NCI-H226 (cell line): Measurements from ENCODE around the gene CTIF.
"Not testable (repeated sequence)": the region's sequence is repeated elsewhere in the genome, so short reads cannot be mapped to it uniquely, and the experiment has no call there.

Experiments
- DNase-seq: peaks from one replicate; pipeline ENCODE4 v3.0.0-alpha.2; 2015

Gene CTIF

DNA sequence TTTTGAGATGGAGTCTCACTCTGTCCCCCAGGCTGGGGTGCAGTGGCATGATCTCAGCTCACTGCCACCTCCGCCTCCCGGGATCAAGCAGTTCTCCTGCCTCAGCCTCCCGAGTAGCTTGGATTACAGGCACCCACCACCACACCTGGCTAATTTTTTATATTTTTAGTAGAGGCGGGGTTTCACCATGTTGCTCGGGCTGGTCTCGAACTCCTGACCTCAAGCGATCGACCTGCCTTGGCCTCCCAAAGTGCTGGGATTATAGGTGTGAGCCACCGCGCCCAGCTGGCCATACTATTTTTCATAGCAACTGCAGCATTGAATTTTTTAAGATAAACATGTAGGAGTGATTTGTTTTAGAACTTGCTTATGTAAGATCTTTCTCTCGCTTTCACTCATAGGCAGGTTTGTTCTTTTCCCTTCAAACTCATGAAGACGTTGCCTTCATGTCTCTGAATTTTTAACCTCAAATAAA lies 273.2 kb downstream of the CTIF start:
- DNase-seq, result not testable (repeated sequence)

DNA sequence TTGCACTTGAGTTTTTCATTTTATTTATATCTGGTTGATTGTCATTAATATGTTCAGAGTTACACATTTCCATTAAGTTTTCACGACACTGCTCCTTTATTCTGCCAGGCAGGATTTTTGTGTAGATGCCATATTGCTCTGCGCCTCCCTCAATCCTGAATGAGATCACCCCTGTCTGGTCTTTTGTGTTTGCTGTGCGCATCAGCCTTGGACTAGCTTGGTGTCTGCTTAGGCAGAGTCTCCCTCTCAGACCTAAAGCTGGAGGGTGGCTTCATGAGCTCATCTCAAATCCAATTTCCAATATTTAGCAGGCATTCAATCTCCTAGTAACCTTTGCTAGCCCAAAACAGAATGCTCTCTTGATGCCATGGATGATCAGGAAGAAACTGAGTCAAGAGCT lies 274.5 kb downstream of the CTIF start:
- no peak for DNase-seq

- DNase-seq, result no peak
Measured at GRCh38 chr18:48813833-48814489, 275.1 kb downstream of the CTIF start.

GRCh38 chr18:48814490-48815178 lies 275.8 kb downstream of the CTIF start:
- no peak for DNase-seq

DNA sequence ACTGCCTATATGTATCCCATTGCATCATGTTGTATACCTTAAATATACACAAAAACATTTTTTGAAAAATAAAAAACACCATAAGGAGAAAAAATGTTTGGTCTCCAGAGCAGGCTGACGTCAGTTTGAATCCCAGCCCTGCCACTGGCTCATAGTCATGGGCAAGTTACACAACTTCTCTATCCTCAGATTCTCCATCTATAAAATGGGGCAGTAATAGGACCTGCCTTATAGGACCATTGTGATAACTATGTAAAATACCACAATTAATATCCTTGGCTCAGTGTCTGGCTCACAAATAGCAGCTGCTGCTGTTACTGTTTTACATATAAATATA lies 276.3 kb downstream of the CTIF start:
- DNase-seq, result no peak

- DNase-seq, result no peak
Measured at GRCh38 chr18:48815581-48816324, 276.9 kb downstream of the CTIF start.

DNA sequence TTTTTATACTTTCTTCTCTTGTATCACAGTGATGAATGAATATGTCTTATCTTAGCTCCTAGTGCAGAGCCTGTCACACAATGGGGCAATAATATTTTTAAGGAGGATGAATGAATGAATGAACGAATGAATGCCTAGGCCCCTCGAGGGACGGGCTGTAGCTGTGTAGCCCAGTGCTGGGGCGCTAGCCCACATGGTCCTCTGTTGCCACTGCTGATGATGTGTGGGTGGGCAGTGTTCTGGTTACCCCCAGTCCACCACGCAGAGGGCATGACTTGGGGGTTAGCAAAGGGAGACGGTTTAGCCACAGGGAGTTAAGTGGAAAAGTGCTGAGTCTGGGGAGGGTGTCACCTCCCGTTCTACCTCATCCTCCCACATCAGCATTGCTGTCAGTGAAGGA lies 277.7 kb downstream of the CTIF start:
- DNase-seq, result no peak

DNA sequence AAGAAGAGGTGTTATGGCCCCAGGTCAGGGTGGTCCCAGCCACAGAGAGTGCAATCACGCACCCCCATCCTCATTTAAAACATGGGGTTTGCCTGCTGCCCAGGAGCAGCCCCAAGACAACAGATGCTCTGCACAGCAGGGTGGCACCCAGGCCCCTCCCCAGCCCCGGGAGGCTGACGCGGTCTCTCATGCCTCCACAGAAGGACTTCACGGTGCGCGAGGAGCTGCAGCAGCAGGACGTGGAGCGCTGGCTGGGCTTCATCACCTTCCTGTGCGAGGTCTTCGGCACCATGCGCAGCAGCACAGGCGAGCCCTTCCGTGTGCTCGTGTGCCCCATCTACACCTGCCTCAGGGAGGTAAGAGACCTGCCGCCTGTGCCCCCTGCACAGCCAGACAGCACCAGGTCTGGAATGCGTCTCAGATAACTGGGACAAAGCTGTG lies 278.2 kb downstream of the CTIF start:
- DNase-seq, result no peak

- no peak for DNase-seq
Measured at GRCh38 chr18:48818329-48819254, 279.8 kb downstream of the CTIF start.

DNA sequence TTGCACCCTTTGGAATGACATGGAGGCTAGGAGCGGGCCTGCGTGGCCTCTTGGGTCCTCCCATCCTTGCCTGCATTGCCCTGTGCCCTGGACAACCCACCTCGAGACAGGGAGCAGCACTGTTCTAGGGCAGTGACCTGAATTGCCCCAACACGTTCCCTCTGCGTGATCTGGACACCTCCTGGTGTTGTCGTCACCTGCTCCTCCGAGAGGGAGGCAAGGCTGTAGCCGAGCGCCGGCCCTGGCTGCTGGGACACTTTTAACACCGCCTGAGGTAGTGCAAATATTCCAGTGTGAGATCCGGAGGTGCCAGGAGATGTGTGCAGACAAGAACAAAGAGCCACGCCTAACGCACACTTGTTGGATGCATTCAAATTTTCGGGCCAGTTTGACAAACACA lies 280.4 kb downstream of the CTIF start:
- DNase-seq, result no peak

- no peak for DNase-seq
Measured at GRCh38 chr18:48819781-48820482, 281.1 kb downstream of the CTIF start.

DNA sequence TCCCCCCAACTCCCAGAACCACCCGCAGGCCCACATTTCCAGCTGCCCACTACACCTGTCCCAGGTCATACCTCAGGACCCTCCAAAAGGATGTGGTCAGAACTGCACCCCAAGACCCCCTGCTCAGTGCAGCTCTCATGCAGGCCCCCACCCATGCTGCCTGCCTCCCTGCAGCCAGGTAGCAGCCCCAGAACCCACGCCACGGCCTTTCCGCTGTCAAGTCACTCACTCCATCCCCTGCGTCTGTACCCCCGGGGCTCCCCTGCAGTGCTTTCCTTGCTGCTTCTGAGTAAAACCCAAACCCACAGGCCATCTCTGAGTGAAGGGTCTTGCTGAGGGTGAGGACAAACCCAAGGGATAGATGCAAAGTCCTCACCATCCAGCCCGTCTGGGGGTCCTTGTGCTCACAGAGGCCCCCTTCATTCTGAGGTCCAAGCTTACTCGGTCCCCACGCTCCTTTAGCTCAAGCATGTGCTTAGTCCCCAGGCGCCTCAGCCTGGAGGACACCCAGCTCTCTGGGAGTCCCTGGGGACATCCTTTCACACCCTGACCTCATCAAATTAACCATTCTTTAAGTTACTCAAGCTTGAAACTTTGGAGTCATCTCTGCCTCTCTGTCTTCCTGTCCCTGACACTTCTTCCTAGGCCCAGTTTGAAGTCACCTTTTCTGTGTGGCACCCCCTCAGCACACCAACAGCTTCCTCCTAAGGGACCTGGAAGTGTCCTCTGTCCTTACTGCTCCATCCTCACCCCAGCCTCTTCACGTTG lies 281.8 kb downstream of the CTIF start:
- DNase-seq, result no peak

GRCh38 chr18:48821251-48821590 lies 282.4 kb downstream of the CTIF start:
- no peak for DNase-seq

DNA sequence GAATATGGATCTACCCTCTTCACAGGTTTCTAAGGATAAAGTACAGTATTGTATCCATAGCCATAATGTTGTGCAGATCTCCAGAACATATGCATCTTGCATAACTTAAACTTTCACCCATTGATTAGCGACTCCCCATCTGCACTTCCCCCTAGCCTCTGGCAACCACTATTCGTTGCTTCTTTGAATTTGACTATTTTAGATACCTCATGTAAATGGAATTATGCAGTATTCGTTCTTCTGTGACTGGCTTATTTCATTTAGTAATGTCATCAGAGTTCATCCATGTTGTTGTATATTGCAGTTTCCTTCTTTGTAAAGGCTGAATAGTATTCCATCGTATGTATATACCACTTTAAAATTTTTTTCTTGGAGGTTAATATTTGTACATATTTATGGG lies 283.0 kb downstream of the CTIF start:
- no peak for DNase-seq

GRCh38 chr18:48824231-48824970 lies 285.6 kb downstream of the CTIF start:
- DNase-seq, result no peak

DNA sequence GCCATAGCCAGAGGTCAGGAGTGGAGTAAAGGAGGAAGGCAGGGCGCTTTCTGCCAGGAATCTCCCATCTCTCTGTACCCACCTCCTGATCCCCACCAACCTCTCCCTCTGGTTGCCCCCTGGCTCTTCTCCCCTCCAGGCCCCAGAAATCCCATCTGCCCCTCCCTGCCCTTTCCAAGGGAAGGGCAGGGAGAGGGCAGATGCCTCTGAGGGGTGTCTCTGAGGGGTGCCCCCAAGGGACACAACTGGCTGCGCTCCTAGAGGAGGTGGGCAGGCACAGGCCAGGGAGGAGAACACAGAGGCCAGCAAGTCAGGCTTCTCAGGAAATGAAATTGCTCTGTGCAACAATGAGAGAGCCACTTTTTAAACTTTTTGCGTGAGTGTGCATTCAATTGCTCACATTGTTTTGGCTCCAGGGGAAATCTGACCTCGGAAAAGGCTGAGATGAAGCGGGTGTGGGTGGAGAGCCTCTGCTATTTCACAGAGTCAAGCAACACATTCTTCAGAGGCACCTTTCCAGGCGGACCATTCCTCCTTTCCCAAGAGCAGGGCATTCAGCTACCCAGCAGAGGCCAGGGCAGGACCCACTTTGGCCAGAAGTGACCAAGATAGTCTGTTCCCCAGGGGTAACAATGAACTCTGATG lies 286.4 kb downstream of the CTIF start:
- DNase-seq, result no peak

- no peak for DNase-seq
Measured at GRCh38 chr18:48826271-48826670, 287.4 kb downstream of the CTIF start.

DNA sequence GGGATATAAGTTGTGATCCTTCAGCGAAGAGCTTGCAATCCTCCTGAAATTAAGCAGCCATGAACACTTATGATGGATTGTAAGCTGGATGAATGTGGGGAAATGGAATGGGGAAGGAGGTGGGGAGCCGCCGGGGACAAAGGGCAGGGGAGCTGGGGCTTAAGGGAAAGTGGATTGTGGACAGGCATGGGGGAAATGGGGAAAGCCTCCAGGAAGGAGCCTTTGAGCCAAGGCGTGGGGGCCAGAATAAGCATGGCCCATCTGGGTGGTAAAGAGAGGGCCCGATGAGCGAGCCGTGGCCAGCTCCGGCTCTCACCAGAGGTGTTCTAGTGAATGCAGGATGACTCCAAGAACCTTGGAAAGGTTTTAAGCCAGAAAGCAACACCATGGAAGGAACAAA lies 288.0 kb downstream of the CTIF start:
- DNase-seq, result no peak

GRCh38 chr18:48827291-48828193 lies 288.7 kb downstream of the CTIF start:
- no peak for DNase-seq
